Activated CD4-positive, alpha-beta memory T cell treated with anti-CD3 and anti-CD28 coated beads, Interleukin-2, amount 10 ng/mL, durations not matched to agents 7 days and 5 days (primary cell): ENCODE data around the gene EN1. TPM values are rescaled to one million over a fixed set of nuclear protein-coding genes. Genes with fewer than 3 reads are reported as not detected.

Experiments used
- CTCF ChIA-PET: fragments of 350-600 bp; sonication (Branson Sonifier 250); formaldehyde crosslinking; loops from one replicate; lab custom pipeline; 2021; ENCODE audit warnings: antibody characterized with exemption, inconsistent platforms; lab: Charles Lee
- POLR2A ChIA-PET: fragments of 350-600 bp; sonication (Branson Sonifier 250); formaldehyde crosslinking; loops from one replicate; lab custom pipeline; 2021; ENCODE audit warnings: antibody characterized with exemption; lab: Charles Lee
- DNase-seq: peaks from one replicate; pipeline ENCODE4 v3.0.0-alpha.2; 2020
- H3K27ac Mint-ChIP-seq: one replicate; pipeline ENCODE4 v1.8.0; 2021; ENCODE audit warnings: mild to moderate bottlenecking, mixed read lengths
- H3K27me3 Mint-ChIP-seq: one replicate; pipeline ENCODE4 v1.8.0; 2021; ENCODE audit warnings: mixed read lengths
- H3K36me3 Mint-ChIP-seq: one replicate; pipeline ENCODE4 v1.8.0; 2021; ENCODE audit warnings: low read depth, mixed read lengths
- H3K4me1 Mint-ChIP-seq: one replicate; pipeline ENCODE4 v1.8.0; 2021; ENCODE audit warnings: mixed read lengths
- H3K4me3 Mint-ChIP-seq: one replicate; pipeline ENCODE4 v1.8.0; 2021; ENCODE audit warnings: mild to moderate bottlenecking, mixed read lengths
- H3K9me3 Mint-ChIP-seq: one replicate; pipeline ENCODE4 v1.8.0; 2021; ENCODE audit warnings: mixed read lengths
- total RNA-seq, 2 experiments: library from RNA; stranded (reverse); gene quantifications; one replicate each; pipeline ENCODE4 v1.2.3, GENCODE V29; 2021

Gene EN1
- total RNA-seq, 2 experiments from 2014 or later, result not detected

DNA sequence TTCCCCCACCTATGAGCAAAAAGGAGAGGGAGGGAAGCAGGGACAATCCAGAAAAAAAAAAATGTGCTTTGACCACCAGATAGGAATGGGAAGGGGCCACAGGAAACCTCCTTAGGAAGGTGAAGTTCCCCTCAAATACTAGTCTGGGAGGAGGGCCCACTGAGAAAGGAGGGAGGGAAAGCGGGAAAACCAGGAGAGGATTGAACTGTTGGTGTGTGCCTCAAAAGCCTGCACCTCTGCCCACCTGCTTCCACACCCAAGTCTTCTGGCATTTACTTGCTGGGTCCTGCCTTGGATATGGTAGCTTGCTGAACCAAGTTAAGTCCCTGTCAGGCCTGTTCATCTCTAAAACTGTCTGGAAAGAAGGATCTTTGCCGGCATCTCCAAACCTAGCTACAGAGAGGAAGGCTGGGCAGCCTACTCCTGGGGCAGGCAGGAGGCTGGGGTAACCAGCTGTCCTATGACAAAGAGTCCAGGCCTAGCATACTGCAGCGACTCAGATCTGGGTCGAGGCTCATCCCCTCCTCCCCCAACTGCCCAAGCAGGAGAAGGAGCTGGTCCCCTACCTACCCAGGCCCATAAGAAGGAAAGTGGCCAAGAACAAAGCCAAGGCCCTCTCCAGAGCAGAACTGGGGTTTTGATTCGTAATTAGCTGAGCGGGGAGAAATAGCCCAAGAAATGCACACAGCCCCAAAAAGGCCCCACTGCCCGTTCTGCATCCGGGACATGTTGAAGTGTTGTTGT, 3.0 kb downstream of the EN1 start:
- POLR2A ChIA-PET, result interaction anchor here (0.7 kb wide), 1 partner anchor 77 kb away, joined by 3 read pairs; no protein-coding TSS in a partner anchor
- Mint-ChIP-seq H3K4me1 (peaks cover 7% of the 10 kb centered on the region), H3K4me3 (no peak overlapping the region), H3K27me3 (peaks cover 80% of the 10 kb centered on the region), H3K36me3 (peaks cover 11% of the 10 kb centered on the region), H3K27ac (no peak overlapping the region), H3K9me3 (no peaks in the 10 kb centered on the region)
- DNase-seq, result peak; percentile 9
- CTCF ChIA-PET, result interaction anchor here (1.3 to 4.8 kb wide), 2 partner anchors 12 to 812 kb away, joined by 3 to 16 read pairs; no protein-coding TSS in a partner anchor

DNA sequence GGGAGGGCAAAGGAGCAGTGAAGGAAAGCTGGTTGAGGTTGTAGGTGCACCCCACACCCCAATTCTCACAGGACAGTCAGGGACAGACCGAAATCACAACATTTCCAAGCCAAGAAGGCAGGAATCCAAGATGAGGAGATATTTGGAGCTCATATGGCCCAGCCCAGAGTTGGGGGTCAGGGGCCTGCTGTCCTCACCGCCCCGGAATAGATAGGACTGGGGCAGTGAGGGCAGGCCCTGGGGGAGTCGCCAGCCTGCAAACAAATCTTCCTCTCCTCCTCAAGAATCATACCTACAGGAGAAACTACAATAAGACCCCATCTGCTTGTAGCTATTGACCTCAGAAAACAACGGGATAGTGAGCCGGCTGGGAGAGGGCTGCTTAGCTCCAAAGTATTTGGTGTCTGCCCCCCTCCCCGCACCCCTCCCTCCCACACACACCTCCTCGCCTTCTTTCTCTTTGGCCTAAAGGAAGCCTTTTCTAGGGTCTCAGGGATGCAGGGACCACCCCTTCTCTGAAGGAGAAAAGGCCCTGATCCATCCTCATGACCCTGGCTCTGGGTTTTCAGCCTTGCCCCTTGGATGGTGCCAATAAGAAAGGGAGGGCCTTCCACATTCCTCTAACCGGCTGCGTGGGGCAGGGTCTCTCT, 3.8 kb downstream of the EN1 start:
- Mint-ChIP-seq H3K4me3 (no peak overlapping the region), H3K4me1 (peaks cover 7% of the 10 kb centered on the region), H3K27ac (no peak overlapping the region), H3K36me3 (peaks cover 8% of the 10 kb centered on the region), H3K27me3 (peaks cover 78% of the 10 kb centered on the region), H3K9me3 (no peaks in the 10 kb centered on the region)
- ChIA-PET POLR2A (interaction anchor here (0.7 kb wide), 1 partner anchor 76 kb away, joined by 3 read pairs; no protein-coding TSS in a partner anchor), CTCF (interaction anchor here (4.8 kb wide), 1 partner anchor 13 kb away, joined by 16 read pairs; no protein-coding TSS in a partner anchor)
- DNase-seq, result no peak

DNA sequence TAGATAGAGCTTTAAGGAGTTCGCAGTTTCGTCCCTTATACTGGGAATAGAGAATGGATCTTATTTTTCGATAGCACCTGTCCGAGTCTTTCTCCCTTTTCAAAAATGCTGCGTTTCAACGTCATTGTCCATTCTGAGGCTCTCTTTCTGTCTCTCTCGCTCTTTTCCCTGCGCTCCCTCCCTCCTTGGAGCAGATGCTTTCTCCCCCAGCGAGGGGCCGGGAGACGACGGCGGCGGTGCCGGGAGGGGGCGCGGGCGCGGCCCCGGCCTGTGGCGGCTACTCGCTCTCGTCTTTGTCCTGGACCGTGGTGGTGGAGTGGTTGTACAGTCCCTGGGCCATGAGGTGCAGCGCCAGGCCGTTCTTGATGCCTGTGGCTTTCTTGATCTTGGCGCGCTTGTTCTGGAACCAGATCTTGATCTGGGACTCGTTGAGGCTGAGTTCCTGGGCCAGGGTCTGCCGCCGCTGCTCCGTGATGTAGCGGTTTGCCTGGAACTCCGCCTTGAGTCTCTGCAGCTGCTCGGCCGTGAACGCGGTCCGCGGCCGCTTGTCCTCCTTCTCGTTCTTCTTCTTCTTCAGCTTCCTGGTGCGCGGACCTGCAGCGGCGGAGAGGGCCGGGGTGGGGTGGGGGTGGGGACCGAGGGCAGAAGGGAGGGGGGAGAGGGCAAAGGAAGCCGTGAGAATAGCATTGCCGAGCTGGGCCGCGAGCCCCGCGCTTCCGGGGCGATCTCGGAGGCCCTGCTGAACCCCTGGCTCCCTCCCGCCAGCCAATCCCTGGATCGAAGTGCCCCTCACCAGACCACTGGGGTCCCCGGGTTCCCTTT, 4.6 kb downstream of the EN1 start:
- Mint-ChIP-seq H3K4me1 (peaks cover 5% of the 10 kb centered on the region), H3K9me3 (no peaks in the 10 kb centered on the region), H3K27ac (no peak overlapping the region), H3K27me3 (peaks cover 78% of the 10 kb centered on the region), H3K36me3 (peaks cover 6% of the 10 kb centered on the region), H3K4me3 (no peak overlapping the region)
- CTCF ChIA-PET, result interaction anchor here (4.8 kb wide), 1 partner anchor 13 kb away, joined by 16 read pairs; no protein-coding TSS in a partner anchor
- no peak for DNase-seq
- POLR2A ChIA-PET, result no interaction called here

DNA sequence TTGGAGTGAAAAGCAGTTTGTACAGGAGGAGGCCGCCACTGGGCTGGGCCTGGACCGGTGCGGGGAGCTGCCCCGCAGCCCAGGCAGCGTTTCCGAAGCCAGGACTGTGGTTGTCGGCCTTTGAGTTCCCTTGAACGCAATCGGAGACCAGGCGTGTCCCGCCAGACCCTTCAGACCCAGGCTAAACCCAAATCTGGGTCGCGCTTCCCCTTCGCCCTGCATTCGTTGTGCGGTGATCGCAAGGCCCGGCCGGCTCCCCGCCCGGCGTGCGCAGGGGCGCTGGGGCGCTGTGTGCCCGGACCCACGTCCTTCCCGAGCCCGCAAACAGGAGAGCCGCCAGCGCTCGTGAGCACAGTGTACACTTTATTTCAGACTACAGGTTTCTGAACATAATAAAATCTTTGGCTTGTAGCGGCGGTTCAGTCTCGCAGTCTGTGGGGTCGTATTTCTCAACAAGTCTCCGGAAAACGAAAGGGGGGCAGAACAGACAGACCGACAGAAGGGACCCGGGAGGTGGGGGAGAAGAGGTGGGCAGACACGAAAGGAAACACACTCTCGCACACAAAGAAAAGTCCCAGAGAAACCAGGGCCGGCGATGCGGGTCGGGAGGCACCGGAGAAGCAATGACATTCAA, 5.5 kb downstream of the EN1 start:
- Mint-ChIP-seq H3K27me3 (peaks cover 81% of the 10 kb centered on the region), H3K4me1 (peaks cover 3% of the 10 kb centered on the region), H3K9me3 (no peaks in the 10 kb centered on the region), H3K4me3 (no peak overlapping the region), H3K27ac (no peak overlapping the region), H3K36me3 (peaks cover 4% of the 10 kb centered on the region)
- DNase-seq, result no peak
- ChIA-PET POLR2A (no interaction called here), CTCF (interaction anchor here (4.8 kb wide), 1 partner anchor 14 kb away, joined by 16 read pairs; no protein-coding TSS in a partner anchor)

DNA sequence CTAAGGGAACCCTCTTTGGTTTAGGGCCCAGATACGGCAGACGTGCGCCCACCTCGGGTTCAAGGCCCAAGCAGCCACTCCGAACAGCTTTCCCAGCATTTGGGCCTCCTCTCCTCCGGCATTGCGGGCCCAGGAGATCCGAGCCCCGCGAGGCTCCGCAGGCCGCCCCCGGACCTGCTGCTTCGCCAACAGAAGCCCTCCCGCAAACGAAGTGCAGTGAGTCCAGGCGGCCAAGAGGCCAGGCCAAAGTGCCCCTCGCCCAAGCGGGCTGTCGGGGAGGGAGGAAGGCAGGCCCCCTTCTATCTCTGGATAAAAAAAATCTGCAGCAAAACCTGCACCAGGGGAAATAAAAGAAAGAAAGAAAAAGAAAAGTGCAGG, 6.0 kb downstream of the EN1 start:
- H3K4me3 Mint-ChIP-seq, result no peak overlapping the region
- peaks cover 4% of the 10 kb centered on the region for H3K36me3 Mint-ChIP-seq
- H3K4me1 Mint-ChIP-seq, result peaks cover 3% of the 10 kb centered on the region
- DNase-seq, result no peak
- no peaks in the 10 kb centered on the region for H3K9me3 Mint-ChIP-seq
- ChIA-PET CTCF (interaction anchor here (1.0 kb wide), 1 partner anchor 14 kb away, joined by 4 read pairs; no protein-coding TSS in a partner anchor), POLR2A (no interaction called here)
- no peak overlapping the region for H3K27ac Mint-ChIP-seq
- H3K27me3 Mint-ChIP-seq, result peaks cover 86% of the 10 kb centered on the region

DNA sequence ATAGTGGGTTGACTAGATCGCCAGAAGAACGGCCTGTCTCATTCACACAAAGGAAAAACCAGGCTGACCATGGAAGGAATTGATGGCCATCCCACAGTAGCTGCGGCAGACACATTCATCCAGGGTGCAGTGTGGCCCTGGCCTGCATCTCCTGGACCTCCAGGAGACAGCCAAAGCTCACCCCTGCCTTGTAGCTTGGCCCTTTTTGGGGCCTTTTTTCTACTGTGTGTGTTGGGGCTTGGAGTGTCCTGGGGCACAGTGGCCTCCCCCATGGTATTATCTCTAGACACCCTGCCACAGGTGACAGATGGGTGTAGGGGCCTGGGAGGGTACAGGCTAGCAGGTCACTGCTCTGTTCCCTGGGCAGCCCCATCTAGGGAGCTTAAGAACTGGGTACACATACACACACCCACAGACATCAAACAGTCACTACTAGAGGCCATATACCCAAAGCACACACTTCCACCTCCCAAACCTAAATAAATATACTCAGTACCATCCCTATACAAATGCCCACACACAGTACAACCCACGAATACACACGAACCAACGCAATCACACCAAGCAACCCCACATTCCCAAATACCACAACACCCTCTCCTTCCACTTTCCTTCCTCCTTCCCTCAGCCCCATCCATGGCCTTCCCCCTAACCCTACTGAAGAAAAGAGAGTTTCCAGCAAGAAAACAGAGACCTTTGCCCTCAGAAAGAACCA, 8.6 kb downstream of the EN1 start:
- Mint-ChIP-seq H3K4me3 (no peak overlapping the region), H3K4me1 (peaks cover 3% of the 10 kb centered on the region), H3K27me3 (peaks cover 84% of the 10 kb centered on the region), H3K27ac (no peak overlapping the region), H3K36me3 (peaks cover 2% of the 10 kb centered on the region), H3K9me3 (no peaks in the 10 kb centered on the region)
- POLR2A ChIA-PET, result no interaction called here
- CTCF ChIA-PET, result no interaction called here
- DNase-seq, result no peak

DNA sequence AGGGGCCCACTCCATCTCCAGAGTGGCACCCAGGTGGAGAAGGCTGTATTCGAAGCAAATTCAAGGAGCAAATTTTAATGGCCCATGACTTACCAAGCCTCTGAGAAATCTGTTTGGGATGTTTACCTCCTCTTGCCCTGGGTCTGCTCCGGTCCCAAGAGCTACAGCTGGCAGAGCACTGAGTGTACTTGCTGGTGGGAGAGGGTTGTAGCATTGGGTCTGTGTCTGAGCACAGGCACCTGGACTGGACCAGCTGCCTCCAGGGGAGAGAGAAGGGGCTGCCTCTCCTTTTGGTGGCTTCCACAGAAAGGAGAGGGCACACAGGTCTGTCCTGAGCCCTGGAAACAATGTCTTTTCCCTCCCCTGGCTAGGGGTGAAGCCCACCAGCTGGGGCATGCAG, 9.8 kb downstream of the EN1 start:
- Mint-ChIP-seq H3K27ac (no peak overlapping the region), H3K27me3 (peaks cover 86% of the 10 kb centered on the region), H3K4me3 (no peak overlapping the region), H3K36me3 (peaks cover 2% of the 10 kb centered on the region), H3K9me3 (no peaks in the 10 kb centered on the region), H3K4me1 (peaks cover 3% of the 10 kb centered on the region)
- no peak for DNase-seq
- ChIA-PET CTCF (no interaction called here), POLR2A (no interaction called here)

DNA sequence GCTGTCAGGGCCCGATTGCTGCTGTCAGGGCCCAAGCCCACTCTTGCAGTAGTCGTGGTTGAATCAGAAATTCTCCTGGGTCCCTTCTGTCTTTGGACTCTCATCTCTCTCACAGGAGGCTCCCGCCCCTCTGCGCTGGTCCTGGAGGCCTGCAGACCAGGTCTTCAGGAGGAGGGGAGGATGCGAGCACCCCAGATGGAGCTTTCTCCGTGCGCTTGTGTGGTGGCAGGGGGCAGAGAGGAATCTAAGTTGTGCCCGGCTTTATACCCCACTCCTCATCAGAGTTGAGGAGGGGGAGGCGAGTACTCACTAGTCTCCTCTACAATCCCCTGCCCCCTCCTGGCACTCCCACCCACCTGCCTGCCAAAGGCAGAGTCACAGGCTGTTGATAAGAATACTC, 10.4 kb downstream of the EN1 start:
- ChIA-PET CTCF (no interaction called here), POLR2A (no interaction called here)
- Mint-ChIP-seq H3K27me3 (peaks cover 87% of the 10 kb centered on the region), H3K4me1 (peaks cover under 1% of the 10 kb centered on the region), H3K4me3 (no peak overlapping the region), H3K27ac (no peak overlapping the region), H3K36me3 (peaks cover 2% of the 10 kb centered on the region), H3K9me3 (no peaks in the 10 kb centered on the region)
- no peak for DNase-seq

DNA sequence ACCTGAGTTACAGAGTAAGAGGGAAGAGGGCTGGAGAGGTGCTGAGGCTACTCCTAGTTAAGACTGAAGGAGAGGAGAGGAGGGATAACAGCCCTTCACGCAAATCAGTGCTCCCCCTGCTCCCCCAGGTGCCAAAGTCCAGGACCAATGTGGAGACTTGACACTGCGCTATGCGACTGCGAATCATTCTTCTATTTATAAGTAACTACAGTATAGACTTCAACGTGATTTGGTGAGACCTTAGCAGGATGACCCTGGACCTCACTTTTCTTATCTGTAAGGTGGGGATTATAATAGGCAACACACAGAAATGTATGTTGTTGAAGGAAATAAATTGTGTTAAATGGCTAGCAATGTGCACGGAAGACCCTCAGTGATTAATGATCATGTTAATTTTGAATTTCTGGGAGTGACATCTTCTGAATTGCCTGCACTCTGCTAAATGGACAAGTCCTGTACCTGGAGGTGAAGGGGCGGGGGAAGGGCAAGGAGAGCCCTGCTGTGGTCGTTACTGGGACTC, 11.0 kb downstream of the EN1 start:
- peak overlapping the region; percentile 13 for H3K4me3 Mint-ChIP-seq
- no peaks in the 10 kb centered on the region for H3K4me1 Mint-ChIP-seq
- H3K36me3 Mint-ChIP-seq, result peaks cover 2% of the 10 kb centered on the region
- CTCF ChIA-PET, result no interaction called here
- no peak overlapping the region for H3K27ac Mint-ChIP-seq
- H3K27me3 Mint-ChIP-seq, result peaks cover 87% of the 10 kb centered on the region
- POLR2A ChIA-PET, result no interaction called here
- DNase-seq, result no peak
- H3K9me3 Mint-ChIP-seq, result no peaks in the 10 kb centered on the region

DNA sequence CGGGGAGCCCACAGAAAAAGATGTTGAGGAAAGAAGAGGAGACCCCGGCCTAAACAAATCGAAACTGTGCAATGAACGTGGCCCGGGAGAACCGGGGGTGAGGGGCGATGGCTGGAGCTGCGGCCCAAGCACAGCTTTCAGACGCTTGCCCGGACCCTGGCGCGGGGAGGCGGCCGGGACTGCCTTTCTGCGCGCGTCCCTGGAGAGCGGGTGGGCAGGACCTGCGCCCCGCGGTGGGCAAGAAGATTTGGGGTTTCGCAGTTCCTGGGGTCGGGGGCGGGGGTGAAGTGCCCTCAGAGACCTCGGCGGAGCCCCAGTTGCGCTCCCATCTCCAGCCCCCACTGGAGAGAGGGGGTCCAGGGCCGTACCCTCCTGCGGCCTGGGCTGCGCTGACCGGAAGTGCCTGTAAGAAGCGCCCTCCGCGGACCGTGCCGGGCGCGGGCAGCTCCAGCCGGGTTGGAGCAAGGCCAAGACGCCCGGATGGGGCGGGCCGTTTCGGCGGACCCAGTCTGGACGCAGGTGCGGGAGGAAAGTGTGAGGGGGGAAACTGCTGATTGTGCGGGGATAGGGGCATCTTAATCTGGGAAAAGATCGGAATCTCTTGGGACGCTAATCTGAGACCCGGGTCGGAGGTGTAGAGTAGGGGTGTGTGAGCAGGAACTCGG, 11.6 kb downstream of the EN1 start:
- H3K36me3 Mint-ChIP-seq, result peaks cover 2% of the 10 kb centered on the region
- DNase-seq, result no peak
- H3K27me3 Mint-ChIP-seq, result peaks cover 85% of the 10 kb centered on the region
- H3K9me3 Mint-ChIP-seq, result no peaks in the 10 kb centered on the region
- ChIA-PET CTCF (no interaction called here), POLR2A (no interaction called here)
- peak overlapping the region; percentile 13 for H3K4me3 Mint-ChIP-seq
- H3K4me1 Mint-ChIP-seq, result no peaks in the 10 kb centered on the region
- H3K27ac Mint-ChIP-seq, result no peak overlapping the region

DNA sequence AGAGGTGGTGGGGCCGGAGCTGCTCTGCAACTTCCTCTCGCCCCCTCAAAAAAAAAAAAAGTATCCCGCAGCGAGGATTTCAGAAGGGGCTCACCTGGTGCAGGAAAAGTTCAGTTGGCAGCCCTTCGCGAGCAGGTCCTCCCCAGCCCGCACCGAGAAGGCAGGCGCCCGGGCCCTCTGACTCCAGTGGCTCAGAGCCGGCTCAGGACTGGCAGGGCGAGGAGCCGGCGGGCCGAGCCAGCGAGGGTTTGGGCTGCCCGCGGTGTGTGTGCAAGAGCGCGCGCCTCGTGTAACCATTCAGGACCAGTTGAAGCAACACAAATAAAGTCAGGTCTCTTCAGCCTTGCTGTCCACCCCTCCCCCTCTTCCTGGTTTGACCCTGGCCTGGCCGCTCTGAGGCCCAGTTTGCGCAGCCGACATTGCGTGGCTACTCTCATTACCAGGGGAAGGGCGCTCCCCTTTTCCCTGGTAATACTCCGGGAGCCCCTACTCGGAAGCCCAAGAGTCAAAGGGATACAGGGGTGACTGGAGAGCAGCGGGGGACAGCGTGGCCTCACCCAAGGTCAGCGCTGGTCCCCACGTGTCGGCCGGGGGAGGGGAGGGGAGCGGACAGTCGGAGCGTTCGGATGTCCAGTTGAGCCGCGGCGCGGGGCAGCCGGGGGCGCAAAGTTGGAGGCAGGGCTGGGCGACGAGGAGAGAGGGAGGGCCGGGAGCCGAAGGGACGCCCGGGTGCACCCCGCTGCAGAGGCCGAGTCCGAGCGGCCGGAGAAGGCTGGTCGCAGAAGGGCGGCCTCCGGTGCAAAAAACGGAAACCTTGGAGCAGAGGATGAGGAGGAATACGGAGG, 12.3 kb downstream of the EN1 start:
- ChIA-PET CTCF (no interaction called here), POLR2A (no interaction called here)
- no peak for DNase-seq
- H3K36me3 Mint-ChIP-seq, result peaks cover 2% of the 10 kb centered on the region
- no peaks in the 10 kb centered on the region for H3K9me3 Mint-ChIP-seq
- peaks cover 85% of the 10 kb centered on the region for H3K27me3 Mint-ChIP-seq
- no peak overlapping the region for H3K4me3 Mint-ChIP-seq
- no peaks in the 10 kb centered on the region for H3K4me1 Mint-ChIP-seq
- no peak overlapping the region for H3K27ac Mint-ChIP-seq
